ENCODE data around the gene ALDH4A1. TPM values are rescaled to one million over a fixed set of nuclear protein-coding genes. Genes with fewer than 3 reads are reported as not detected.
"Not testable (repeated sequence)": the region's sequence is repeated elsewhere in the genome, so short reads cannot be mapped to it uniquely, and the experiment has no call there.

The ALDH4A1 gene
- total RNA-seq, 3 donors from 2014 or later = 15.7 to 81.0 (median 23.7) TPM

DNA sequence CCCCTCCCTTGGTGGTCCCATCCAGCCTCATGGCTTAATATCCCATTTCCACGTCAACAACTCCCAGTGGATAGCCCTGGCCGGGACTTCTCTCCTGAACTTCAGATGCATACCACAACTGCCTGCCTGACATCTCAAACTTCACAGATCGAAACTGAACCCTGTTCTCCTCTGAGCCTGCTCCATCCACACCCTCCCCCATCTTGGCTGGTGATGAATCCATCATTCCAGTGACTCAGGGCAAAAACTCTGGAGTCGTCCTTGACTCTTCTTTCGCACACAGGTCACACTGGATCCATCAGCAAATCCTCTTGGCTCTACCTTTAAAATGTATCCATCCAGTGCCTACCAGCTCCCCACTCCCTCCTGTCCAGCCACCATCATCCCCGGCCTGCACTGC, 46.8 kb downstream of the ALDH4A1 start:
- TF ChIP-seq CTCF (IDR thresholded peaks at IDR 0.05) = no peak
- TF ChIP-seq POLR2A (IDR thresholded peaks at IDR 0.05) = no peak
- TF ChIP-seq POLR2AphosphoS5 (IDR thresholded peaks at IDR 0.05) = no peak
- H3K4me1 ChIP-seq = no peaks in the 10 kb centered on the region
- intact Hi-C loops (cut with DNase I; ENCODE audit: low total_unique reads) = loop anchor here (10.0 kb wide), 1 partner anchor 1161 kb away; no protein-coding TSS in a partner anchor
- no peak for DNase-seq (ENCODE audit: low spot score in 2 of 2)
- H3K27me3 ChIP-seq = peaks cover 0 to 5% of the 10 kb centered on the region in 2 donors
- no peak overlapping the region for H3K27ac ChIP-seq
- no peaks in the 10 kb centered on the region for H3K36me3 ChIP-seq
- H3K9me3 ChIP-seq = no peaks in the 10 kb centered on the region
- no peak overlapping the region for H3K4me3 ChIP-seq

GRCh38 chr1:18854331-18855025, 47.9 kb downstream of the ALDH4A1 start:
- no peak for TF ChIP-seq POLR2AphosphoS5 (IDR thresholded peaks at IDR 0.05)
- no peak for TF ChIP-seq POLR2A (IDR thresholded peaks at IDR 0.05)
- no peak for TF ChIP-seq CTCF (IDR thresholded peaks at IDR 0.05)
- Histone ChIP-seq H3K4me1 (no peaks in the 10 kb centered on the region), H3K27ac (no peak overlapping the region), H3K9me3 (no peaks in the 10 kb centered on the region), H3K36me3 (no peaks in the 10 kb centered on the region), H3K4me3 (no peak overlapping the region), H3K27me3 (peaks cover 0 to 5% of the 10 kb centered on the region in 2 donors)
- DNase-seq (ENCODE audit: low spot score in 2 of 2) = no peak
- intact Hi-C loops (cut with DNase I; ENCODE audit: low total_unique reads) = loop anchor here (10.0 kb wide), 1 partner anchor 1160 kb away; no protein-coding TSS in a partner anchor

DNA sequence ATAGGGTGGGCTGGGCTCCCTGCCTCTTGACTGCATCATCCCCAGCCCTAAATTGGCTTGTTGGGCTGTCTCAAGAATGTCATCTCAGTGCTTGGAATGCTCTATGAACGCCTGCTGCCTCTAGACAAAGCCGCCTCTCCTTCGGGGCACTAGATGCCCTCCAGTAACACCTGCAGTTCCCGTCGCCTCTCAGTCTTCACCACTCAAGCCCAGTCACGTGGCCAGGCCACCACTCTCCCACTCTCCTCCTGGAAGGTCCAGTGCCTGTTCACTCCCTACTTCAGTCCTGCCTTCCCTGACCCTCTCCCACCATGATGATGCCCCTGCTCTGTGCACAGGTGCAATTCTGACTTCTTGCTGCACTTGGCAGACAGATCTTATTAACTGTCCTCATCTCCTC, 49.9 kb downstream of the ALDH4A1 start:
- Histone ChIP-seq H3K9me3 (no peaks in the 10 kb centered on the region), H3K27me3 (peaks cover 0 to 5% of the 10 kb centered on the region in 2 donors), H3K27ac (no peak overlapping the region), H3K4me3 (no peak overlapping the region), H3K4me1 (no peaks in the 10 kb centered on the region), H3K36me3 (no peaks in the 10 kb centered on the region)
- TF ChIP-seq POLR2A (IDR thresholded peaks at IDR 0.05) (no peak), CTCF (IDR thresholded peaks at IDR 0.05) (no peak), POLR2AphosphoS5 (IDR thresholded peaks at IDR 0.05) (no peak)
- intact Hi-C loops (cut with DNase I; ENCODE audit: low total_unique reads) = loop anchor here (10.0 kb wide), 1 partner anchor 1158 kb away; no protein-coding TSS in a partner anchor
- no peak for DNase-seq (ENCODE audit: low spot score in 2 of 2)

DNA sequence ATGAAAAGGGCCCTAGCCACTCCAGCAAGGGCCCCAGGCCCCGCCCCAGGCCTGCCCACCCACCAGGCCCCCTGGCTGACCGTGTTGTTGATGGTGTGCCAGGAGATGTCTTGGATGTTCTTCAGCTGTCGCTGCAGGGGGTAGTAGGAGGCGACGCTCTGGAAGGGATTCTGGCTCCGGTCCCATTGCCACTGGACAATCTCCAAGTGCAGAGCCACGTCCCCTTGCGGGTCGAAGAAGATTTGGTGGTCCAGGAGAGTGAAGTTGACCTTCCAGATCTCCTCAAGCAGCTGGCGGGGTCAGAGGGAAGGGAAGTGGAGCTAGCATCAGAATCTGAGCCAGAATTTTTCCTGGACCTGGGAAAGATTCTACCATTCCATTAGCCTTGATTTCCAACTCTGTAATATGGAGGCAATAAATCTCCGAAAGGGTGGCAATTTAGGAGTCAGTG, 53.1 kb downstream of the ALDH4A1 start:
- Histone ChIP-seq H3K36me3 (no peaks in the 10 kb centered on the region), H3K9me3 (no peaks in the 10 kb centered on the region), H3K4me1 (no peaks in the 10 kb centered on the region), H3K4me3 (no peak overlapping the region), H3K27me3 (no peaks in the 10 kb centered on the region), H3K27ac (no peak overlapping the region)
- intact Hi-C loops (cut with DNase I; ENCODE audit: low total_unique reads) = no loop called here
- no peak for DNase-seq (ENCODE audit: low spot score in 2 of 2)
- no peak for TF ChIP-seq CTCF (IDR thresholded peaks at IDR 0.05)
- no peak for TF ChIP-seq POLR2AphosphoS5 (IDR thresholded peaks at IDR 0.05)
- no peak for TF ChIP-seq POLR2A (IDR thresholded peaks at IDR 0.05)

DNA sequence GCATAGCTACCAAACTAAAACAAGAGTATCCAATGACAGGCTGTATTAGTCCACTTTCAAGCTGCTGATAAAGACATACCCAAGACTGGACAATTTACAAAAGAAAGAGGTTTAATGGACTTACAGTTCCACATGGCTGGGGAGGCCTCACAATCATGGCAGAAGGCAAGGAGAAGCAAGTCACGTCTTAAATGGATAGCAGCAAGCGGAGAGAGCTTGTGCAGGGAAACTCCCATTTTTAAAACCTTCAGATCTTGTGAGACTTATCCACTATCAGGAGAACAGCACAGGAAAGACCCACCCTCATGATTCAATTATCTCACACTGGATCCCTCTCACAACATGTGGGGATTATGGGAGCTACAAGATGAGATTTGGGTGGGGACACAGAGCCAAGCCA, 54.6 kb downstream of the ALDH4A1 start:
- H3K36me3 ChIP-seq; H3K9me3 ChIP-seq; intact Hi-C loops (cut with DNase I; ENCODE audit: low total_unique reads); DNase-seq (ENCODE audit: low spot score in 2 of 2); H3K4me3 ChIP-seq; H3K27me3 ChIP-seq; H3K4me1 ChIP-seq; H3K27ac ChIP-seq: not testable (repeated sequence)
